GM12865 (cell line): ENCODE measurements around the gene SLC9A9.

Experiments
- DNase-seq: peaks from one replicate; pipeline ENCODE4 v3.0.0; 2010; ENCODE audit warnings: low read depth
- H3K4me3 ChIP-seq: 2 replicates; pipeline ENCODE4 v1.5.1; 2011; ENCODE audit warnings: mild to moderate bottlenecking, low read depth, low read length, control low read depth
- TF ChIP-seq, protein P1 (sequence below): IDR thresholded peaks from 2 replicates; pipeline ENCODE4 v1.5.1; 2011; ENCODE audit warnings: low read length, control low read depth, low read depth, inconsistent platforms; ENCODE audit not compliant: insufficient read depth; ENCODE audit errors: missing control alignments

SLC9A9 gene

DNA sequence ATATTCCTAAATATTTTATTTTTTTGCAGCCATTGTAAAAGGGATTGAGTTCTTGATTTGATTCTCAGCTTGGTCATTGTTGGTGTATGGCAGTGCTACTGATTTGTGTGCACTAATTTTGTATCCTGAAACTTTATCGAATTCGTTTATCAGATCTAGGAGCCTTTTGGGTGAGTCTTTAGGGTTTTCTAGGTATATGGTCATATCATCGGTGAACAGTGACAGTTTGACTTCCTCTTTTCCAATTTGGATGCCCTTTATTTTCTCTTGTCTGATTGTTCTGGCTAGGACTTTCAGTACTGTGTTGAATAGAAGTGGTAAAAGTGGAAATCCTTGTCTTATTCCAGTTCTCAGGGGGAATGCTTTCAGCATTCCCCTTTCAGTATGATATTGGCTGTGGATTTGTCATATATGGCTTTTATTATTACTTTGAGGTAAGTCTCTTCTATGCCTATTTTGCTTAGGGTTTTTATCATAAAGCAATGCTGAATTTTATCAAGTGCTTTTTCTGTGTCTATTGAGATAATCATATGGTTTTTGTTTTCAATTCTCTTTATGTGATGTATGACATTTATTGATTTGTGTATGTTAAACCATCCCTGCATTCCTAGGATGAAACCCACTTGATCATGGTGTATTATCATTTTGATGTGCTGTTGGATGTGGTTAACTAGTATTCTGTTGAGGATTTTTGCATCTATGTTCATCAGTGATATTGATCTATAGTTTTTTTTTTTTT, 11.4 kb upstream of the SLC9A9 start:
- TF ChIP-seq, protein P1, sequence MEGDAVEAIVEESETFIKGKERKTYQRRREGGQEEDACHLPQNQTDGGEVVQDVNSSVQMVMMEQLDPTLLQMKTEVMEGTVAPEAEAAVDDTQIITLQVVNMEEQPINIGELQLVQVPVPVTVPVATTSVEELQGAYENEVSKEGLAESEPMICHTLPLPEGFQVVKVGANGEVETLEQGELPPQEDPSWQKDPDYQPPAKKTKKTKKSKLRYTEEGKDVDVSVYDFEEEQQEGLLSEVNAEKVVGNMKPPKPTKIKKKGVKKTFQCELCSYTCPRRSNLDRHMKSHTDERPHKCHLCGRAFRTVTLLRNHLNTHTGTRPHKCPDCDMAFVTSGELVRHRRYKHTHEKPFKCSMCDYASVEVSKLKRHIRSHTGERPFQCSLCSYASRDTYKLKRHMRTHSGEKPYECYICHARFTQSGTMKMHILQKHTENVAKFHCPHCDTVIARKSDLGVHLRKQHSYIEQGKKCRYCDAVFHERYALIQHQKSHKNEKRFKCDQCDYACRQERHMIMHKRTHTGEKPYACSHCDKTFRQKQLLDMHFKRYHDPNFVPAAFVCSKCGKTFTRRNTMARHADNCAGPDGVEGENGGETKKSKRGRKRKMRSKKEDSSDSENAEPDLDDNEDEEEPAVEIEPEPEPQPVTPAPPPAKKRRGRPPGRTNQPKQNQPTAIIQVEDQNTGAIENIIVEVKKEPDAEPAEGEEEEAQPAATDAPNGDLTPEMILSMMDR = no peak
- no peak for DNase-seq
- no peak overlapping the region for H3K4me3 ChIP-seq

DNA sequence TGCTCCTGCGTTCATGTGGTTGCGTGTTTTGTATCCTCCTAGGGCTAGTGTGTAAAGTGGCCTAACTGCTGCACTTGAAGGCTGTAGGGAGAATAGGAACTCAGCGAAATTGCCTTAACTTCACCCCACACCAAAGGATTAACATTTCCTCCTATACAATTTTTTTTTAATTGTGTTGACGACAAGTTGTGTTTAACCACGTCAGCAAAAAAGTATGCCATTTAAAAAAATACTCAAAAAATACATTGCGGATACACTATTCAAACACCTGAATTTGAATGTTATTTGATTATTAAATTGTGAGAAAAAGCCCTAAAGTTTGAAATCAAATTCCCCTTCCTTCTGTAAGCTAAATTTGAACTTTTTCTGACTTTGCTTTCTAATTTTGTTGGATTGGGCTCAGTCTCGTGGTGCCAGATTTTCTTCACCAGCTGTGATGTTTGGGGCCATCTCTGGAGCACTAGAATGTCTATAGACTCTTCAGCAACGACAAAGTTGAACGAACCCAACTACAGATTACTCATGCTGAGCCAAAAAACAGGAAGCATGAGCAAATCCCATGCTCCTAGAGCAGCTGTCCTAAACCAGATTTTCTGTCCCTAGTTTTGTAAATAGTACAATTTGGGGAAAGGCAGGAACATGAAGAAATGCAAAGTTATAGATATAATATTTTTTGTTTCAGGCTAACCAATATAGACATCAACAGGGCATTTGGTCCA, 8.1 kb upstream of the SLC9A9 start:
- TF ChIP-seq, protein P1 = no peak
- no peak overlapping the region for H3K4me3 ChIP-seq
- no peak for DNase-seq

DNA sequence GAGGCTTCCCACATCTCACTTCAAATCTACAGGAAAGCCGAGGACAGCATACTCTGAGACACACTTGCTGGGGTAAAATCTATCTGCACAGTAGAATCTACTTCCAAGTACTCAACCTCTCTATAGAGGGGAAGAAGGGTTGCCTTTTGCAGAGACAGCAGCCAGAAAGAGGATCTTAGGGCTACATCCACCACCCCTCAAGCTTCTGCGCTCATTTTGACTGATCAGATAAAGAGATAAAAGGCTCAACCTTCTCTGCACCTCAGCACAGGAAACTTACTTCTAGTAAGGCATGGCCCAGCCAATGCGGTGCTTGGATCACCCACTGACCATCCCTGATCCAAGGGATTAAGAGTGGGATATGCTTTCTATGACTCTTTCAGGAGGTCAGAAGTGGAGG, 6.9 kb upstream of the SLC9A9 start:
- TF ChIP-seq, protein P1 = no peak
- no peak overlapping the region for H3K4me3 ChIP-seq
- DNase-seq = no peak

DNA sequence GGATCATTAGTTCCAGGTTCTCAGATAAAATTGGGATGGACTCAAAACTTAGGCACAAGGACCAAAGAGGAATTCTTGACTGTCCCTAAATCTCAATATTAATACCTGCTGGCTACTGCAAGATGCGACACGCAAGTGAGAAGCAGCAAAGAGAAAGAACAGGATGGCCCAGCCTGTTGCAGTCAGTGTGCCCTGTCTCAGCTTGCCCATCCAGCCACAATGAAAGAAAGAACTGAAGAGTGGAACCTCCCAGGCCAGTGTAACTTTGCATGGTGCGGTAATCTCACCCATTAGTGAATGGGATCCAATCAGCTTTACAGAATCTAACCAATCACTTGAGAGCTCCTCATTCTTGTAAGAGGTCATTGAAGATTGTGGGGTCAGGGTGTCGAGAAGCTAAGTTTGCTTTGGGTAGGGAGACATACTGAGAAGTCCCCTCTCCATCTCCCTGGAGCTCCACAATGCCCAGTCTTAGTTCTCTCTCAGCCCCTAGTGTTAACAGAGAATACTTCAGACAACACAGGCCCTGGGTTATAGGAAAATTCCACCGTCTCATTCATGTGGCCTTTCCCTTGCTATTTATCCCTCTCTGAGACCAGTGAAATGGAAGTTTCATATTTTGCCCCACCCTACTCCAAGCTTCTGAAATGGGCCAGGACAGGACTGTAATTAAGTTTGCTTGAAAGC, 3.2 kb upstream of the SLC9A9 start:
- DNase-seq = peak; percentile 29
- TF ChIP-seq, protein P1 = no peak

DNA sequence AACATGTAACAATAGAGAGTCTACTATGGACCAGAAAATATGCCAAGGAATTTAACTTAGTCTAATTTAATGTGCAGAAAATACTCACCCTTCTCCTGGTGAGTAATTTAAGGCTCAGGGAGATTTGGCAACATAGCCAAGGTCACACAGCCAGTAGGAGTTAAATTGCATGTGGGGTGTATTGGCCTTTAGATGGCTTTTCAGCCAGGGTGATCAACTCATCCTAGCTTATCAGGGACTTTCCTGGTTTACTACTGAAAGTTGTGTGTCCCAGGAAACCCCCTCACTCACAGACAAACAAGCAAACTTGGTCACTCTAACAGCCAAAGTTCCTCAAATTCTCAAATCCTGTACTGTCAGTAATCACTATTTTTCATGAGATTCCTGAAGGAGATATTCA, 2.6 kb upstream of the SLC9A9 start:
- TF ChIP-seq, protein P1 = no peak
- DNase-seq = peak; percentile 74

More for the DNA sequence above, 3.2 kb upstream of the SLC9A9 start:
- no peak overlapping the region for H3K4me3 ChIP-seq

DNA sequence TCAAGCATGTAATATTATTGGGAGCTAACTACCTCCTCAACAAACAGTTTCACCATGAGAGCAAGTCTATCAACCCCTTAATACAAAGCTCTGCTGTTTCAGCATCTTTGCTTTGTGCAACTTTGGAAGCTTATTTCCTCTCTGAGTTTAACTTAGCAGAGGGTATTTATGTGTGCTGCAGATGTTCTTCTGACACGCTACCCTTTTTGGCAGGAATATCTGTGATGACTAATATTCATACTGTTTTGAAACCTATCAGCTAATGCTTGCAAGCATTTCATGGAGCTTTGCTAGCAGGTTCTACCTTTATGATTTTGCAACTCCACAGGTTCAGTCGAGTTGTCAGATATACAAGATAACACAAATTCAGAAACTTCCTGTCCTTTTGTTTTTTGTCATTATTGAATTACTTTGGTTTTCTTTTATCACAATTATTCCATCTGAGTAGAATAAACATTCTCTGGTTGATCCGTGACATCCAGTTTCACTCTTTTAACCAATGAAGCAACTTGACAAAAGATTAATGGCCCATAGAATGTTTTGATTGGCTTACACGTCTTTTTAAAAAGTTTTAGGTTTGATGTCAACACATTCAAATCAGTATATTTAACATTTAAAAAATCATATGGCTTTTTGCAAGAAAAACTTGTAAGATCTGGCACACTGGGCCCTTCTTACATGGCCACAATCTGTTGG, 1.7 kb upstream of the SLC9A9 start:
- H3K4me3 ChIP-seq = no peak overlapping the region; the same call in 1 of the 2 replicates
- TF ChIP-seq, protein P1 = no peak
- peak; percentile 68 for DNase-seq

More for the DNA sequence above, 2.6 kb upstream of the SLC9A9 start:
- H3K4me3 ChIP-seq = no peak overlapping the region
